GM19452 (cell line): ENCODE measurements around the gene NBEA.
"Not testable (repeated sequence)": the region's sequence is repeated elsewhere in the genome, so short reads cannot be mapped to it uniquely, and the experiment has no call there.

Source experiments
- ATAC-seq: cut with Tn5 transposase; IDR thresholded peaks from one replicate; pipeline ENCODE4 v1.9.1; 2021; ENCODE audit not compliant: unreplicated experiment

The NBEA gene

DNA sequence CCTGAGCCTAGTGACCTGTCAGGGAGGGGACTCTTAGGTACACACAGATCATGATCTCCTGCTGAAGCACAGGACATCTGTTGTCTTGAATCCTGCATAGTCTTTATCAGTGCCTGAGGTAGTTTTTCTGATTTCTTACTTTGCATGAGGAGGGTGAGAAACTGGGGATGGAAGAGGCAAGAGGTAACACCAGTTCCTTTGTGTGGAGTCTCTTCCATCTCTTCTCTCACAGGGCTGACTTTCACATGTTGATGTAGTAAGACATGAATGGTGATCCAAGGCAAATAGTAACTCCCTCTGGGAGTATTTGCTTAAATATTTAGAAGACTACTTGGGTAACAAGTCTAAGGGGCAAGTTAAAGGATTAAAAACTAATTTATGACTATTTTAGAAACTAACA lies 9.5 kb downstream of the NBEA start:
- no peak for ATAC-seq

DNA sequence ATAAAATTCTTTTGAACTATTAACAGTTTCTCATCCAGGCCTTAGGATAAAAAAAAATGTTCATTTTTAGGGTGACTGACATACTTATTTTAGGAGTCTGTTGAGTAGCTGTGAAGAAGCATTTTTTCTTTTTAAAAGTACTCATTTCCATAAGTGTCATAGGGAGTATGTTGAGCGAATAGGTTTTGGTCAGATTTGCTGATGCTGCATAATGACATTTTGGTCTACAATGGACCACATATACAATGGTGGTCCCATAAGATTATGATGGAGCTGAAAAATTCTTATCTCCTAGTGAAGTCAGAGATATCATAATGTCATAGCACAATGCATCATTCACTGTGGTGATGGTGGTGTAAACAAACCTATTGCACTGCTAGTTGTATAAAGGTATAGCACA lies 17.4 kb downstream of the NBEA start:
- no peak for ATAC-seq

DNA sequence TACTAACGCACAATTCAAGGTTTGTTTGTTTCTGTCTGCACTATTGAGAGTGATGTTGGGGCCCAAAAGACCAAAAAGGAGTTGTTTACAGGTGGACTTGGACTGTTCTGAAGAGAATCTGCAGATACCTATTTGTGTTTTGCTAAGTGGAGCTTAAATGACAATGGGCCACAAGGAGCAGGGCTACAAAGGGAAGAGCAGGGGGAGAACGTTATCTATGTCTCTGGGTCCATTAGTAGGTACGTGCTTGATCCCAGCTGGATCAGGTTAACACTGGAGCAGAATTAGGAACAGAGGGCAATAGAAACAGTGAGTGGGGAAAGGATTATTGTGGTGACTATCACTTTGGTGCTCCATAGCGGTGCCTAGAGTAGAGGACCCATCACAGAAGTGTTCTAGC lies 22.5 kb downstream of the NBEA start:
- no peak for ATAC-seq

DNA sequence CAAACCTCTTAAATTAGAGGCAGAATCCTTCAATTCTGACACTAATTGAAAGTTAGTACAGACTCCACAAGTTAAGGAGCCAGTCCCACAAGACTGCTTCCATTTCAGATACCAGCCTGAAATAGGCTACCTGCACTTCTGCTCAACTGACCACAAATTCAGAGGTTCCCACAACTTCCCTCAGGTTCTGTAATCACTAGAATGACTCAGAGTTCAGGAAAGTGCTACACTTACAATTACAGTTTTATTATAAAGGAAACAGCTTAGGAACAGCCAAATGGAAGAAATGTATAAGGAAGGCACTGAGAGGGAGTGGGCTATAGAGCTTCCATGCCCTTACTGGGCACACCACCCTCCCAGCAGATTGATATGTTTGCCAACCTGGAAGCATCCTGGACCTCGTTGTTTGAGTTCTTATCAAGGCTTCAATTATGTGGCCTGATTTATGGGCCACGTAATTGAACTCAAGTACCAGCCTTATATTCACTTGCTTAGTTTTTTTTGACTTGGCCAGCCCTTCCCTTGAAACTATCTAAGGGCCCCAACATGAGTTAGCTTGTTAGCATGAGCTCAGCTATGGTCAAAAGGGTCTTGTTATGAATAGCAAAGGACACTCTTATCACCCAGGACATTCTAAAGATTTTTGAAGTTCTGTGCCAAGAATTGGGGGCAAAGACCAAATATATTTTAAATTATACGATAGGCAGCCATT lies 25.9 kb downstream of the NBEA start:
- ATAC-seq: no peak

DNA sequence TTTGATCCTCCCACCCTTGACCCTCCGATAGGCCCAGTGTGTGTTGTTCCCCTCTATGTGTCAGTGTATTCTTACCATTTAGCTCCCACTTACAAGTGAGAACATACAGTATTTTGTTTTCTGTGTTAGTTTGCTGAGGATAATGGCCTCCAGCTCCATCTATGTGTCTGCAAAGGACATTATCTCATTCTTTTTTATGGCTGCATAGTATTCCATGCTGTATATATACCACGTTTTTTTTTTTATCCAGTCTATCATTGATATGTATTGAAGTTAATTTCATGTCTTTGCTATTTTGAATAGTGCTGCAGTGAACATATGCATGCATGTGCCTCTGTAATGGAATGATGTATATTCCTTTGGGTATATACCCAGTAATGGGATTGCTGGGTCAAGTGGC lies 27.5 kb downstream of the NBEA start:
- not testable (repeated sequence) for ATAC-seq

DNA sequence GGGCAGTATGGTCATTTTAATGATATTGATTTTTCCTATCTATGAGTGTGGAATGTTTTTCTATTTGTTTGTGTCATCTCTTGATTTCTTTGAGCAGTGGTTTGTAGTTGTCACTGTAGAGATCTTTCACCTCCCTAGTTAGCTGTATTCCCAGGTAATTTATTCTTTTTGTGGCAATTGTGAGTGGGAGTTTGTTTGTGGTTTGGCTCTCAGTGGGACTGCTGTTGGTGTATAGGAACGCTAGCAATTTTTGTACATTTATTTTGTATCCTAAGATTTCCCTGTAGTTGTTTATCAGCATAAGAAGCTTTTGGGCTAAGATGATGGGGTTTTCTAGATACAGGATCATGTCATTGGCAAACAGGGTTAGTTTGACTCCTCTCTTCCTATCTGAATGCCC lies 28.9 kb downstream of the NBEA start:
- ATAC-seq: no peak

DNA sequence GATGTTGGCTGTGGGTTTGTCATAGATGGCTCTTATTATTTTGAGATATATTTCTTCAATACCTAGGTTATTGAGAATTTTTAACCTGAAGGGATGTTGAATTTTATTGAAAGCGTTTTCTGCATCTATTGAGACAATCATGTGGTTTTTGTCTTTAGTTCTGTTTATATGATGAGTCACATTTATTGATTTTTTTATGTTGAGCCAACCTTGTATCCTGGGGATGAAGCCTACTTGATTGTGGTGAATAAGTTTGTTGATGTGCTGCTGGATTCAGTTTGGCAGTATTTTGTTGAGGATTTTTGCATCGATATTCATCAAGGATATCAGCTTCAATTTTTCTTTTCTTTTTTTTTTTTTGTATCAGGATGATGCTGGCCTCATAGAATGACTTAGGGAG lies 29.4 kb downstream of the NBEA start:
- ATAC-seq: no peak

DNA sequence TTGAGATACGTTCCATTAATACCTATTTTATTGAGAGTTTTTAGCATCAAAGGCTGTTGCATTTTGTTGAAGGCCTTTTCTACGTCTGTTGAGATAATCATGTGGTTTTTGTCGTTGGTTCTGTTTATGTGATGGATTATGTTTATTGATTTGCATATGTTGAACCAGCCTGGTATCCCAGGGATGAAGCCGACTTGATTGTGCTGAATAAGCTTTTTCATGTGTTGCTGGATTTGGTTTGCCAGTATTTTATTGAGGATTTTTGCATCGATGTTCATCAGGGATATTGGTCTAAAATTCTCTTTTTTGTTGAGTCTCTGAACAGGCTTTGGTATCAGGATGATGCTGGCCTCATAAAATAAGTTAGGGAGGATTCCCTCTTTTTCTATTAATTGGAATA lies 43.1 kb downstream of the NBEA start:
- not testable (repeated sequence) for ATAC-seq

DNA sequence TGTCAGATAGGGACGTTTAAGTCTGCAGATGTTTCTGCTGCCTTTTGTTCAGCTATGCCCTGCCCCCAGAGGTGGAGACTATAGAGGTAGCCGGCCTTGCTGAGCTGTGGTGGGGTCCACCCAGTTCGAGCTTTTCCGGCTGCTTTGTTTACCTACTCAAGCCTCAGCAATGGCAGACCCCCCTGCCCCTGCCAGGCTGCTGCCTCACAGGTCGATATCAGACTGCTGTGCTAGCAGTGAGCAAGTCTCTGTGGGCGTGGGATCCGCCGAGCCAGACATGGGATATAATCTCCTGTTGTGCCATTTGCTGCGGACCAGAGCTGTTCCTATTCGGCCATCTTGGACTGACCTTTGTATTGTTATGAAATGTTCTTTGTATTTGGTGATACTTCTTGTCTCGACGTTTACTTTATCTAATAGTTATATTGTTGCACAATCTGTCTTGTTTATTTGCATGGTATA lies 46.3 kb downstream of the NBEA start:
- ATAC-seq: no peak

DNA sequence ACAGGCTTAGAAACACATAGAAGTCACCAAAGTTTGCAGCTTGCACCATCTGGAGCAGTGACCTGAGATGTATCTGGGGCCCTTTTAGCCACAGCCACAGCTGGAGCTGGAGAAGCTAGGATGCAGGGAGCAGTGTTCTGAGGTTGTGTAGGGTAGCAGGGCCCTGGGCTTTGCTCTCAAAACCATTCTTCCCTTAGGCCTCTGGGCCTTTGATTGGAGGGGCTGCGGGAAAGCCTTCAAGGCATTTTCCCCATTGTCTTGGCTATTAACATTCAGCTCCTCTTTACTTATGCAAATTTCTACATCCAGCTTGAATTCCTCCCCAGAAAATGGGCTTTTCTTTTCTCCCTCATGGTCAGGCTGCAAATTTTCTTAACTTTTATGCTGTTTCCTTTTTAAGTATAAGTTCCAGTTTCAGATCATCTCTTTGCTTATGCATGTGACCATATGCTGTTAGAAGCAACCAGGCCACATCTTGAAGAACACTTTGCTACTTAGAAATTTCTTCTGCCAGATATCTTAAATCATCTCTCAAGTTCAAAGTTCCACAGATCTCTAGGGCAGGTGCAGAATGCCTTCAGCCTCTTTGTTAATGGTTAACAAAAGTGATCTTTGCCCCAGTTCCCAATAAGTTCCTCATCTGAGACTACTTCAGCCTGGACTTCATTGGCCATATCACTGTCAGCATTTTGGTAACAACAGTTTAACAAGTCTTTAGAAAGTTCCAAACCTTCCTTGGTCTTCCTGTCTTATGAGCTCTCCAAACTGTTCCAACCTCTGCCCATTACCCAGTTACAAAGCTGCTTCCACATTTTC lies 48.5 kb downstream of the NBEA start:
- ATAC-seq: no peak

DNA sequence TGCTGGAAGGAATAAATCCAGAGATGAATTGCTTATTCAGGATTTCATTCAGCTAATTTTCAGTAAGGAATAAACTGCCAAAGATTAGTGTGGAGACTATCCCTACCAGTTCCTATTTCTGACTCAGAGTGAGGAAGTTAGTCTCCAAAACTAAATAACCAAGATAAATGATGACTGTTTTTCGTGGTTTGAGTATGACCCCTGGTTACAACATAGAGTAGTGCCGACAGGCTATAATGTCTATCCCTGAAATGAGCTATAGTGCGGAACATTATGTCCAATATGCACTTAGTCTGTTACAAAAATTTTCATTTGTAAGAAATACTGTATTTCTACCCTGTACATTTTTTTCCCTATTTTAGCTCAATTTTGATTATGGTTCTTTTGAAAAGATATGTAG lies 51.4 kb downstream of the NBEA start:
- no peak for ATAC-seq

DNA sequence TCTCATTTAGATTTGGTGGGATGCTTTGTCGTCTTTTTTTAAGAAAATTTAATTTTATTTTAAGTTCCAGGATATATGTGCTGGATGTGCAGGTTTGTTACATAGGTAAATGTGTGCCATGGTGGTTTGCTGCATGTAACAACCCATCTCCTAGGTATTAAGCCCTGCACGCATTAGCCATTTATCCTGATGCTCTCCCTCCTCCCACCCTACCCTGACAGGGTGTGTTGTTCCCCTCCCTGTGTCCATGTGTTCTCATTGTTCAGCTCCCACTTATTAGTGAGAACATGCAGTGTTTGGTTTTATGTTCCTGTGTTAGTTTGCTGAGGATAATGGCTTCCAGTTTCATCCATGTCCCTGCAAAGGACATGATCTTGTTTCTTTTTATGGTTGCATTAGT lies 61.7 kb downstream of the NBEA start:
- ATAC-seq: not testable (repeated sequence)

DNA sequence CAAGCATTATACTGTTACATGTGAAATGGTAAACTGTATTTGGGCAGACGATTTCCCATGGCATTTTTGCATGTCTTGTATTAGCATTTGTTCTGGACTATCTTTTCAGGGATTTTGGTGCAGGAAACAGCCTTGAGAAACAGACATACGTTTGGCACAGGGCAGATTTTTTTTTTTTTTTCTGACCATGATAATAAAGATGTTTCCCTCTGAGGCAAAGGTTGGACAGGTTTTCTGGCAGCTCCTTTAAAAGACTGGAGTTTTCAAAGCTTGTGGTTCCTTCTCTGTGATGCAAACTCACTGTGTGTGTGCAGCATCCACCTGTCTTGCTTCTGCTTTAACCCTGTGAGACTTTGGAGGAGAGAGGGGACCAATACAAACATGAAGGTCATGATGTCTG lies 63.0 kb downstream of the NBEA start:
- ATAC-seq: no peak

DNA sequence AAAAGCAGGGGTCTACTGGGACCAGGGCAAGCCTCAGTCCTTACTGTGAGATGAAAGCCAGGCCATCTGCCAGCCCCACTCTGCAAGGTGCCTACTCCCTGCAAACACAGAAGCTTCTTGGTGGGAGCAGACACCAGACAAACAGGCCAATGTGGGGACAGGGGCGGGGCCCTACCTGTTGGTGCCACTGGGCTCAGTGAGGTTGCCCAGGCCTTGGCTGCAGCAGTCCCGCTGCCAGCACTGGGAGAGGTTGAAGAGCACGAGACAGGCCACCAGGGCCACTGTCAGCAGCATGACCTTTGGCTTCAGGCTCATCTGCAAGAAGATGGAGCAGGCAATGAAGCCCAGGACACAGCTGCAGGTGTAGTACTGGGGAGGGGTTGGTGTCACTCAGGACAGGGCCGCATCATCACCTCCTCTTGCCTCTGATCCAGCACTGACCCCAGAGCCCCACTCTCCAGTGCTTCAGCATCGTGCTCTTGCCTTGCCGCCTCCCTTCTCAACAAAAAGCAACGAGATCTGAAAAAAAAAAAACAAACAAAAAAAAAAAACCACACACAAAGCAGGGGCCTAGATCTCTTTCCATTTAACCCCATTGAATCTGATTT lies 72.6 kb downstream of the NBEA start:
- no peak for ATAC-seq

DNA sequence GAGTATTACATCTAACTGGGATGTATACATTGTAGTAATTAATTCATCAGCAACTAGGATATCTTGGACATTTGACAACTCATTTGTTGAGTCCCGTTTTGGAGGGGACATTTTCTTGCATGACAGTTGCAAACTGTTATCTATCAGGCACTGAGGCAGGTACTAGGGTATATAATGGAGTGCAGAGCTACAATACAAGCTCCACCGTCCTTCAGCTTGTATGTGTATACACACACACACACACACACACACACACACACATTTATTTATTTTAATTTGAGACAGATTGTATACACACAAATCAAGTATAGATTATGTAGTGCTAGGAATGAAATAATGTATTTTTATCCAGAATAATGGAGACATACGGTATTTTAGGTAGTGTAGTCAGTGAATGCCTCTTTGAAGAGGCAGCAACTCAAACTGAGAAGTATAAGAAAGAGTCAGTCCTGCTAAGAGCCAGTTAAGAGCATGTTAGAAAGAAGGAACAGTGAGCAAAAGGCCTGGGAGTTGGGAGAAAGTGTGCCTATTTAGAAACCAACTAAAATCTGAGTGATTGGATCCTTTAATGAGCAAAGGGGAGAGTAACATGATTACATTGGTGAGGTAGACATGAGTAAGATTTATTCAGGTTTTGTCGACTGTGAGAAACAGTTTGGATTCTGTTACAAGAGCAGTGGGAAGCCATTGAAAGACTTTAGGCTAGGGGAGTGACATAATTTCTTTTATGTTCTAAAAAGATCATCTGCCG lies 74.5 kb downstream of the NBEA start:
- no peak for ATAC-seq

DNA sequence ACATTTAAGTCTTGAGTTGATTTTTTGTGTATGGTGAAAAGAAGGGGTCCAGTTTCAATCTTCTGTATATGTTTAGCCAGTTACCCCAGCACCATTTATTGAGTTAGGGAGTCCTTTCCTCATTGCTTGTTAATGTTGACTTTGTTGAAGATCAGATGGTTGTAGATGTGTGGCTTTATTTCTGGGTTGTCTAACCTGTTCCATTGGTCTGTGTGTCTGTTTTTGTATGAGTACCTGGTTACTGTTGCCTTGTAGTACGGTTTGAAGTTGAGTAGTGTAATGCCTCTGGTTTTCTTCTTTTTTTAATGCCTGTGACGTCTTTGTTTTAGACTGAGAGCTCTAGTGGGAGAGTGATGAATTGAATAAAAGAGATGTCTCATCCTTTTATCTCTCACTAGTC lies 83.2 kb downstream of the NBEA start:
- no peak for ATAC-seq

DNA sequence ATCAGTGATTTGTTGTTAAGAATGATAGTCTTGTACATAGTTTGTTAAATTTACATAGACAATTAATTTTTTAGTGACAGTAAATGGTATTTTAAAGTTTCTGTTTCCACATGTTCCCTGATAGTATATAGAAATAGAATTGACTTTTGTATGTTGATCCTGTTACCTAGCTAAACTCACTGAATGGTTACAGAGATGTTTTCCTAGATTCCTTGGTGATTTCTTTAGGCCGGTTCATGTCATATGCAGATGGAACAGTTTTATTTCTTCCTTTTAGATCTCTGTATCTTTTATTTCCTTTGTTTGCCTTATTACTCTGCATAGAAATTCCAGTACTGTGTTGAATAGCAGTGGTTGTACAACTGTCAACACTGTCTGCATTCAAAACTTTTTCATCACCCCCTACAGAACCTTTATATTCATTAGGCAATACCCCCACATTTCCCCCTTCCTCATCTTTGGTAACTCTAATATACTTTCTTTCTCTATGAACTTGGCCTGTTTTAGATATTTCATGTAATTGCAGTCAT lies 86.3 kb downstream of the NBEA start:
- no peak for ATAC-seq

DNA sequence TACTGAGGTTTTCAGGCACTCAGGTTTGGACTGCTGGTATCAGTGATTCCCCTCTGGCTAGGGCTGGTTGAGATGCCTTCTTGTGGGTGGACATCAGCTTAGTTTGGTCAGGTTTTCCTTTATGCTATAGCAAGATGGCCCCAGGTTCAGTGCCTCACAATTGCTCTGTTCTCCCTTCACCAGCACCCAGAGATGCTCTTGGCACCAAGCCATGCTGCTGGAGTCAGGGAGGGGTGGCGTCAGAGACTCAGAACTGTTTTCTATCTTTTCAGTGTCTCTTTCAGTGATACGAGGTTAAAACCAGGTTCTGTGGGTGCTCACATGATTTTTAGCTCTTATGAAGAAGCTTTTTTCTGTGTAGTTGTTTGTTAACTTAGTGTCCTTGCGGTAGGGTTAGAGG lies 96.9 kb downstream of the NBEA start:
- no peak for ATAC-seq

DNA sequence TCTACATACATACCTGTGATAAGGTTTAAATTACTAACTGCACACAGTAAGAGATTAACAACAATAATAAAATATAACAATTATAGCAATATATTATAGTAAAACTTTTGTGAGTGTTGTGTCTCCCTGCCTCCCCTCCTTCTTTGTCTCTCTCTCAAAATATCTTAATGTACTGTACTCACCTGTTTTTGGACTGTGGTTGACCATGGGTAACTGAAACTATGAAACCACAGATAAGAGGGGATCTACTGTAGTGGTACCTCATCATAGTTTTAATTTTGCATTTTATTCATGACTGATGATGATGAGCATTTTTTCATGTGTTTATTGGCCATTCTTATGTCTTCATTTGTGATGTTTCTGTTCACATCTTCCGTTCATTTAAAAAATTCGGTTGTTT lies 104.5 kb downstream of the NBEA start:
- no peak for ATAC-seq

DNA sequence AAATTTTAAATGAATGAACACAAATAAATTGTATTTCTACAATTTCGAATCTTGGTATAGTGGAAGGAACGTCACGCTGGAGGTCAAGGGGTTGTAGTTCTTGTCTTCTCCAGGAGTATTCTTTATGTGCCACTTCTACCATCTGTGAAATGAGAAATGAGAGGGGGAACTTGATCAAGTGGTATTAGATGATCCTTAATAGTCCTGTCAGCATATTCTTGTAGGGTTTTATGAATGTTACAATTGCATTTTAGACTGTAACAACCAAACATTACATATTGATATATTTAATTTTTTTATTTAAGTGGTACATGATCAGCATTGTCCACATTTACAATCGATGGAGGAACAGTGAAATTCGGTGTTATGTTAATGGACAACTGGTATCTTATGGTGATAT lies 113.6 kb downstream of the NBEA start:
- ATAC-seq: no peak

DNA sequence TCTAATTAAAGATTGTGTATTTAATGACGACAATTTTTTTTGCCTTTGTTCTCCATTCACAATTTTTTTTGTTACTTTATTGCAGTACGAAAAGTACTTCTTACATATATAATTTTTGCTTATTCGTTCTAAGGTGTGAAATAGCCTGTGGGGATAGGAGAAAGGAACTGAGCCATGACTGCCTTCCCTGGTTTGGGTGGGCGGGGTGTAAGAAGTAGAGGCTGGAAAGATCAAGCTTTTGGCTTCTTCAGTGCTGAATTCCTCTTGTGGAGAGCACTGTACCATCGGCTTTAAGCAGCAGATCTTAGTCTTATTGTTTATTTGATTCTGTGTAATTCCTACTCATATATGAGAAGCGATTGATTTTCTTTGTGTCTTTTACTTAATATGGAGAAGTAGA lies 115.8 kb downstream of the NBEA start:
- ATAC-seq: no peak
